ENCODE results near the gene PODXL. TPM values are rescaled to one million over a fixed set of nuclear protein-coding genes. Genes with fewer than 3 reads are reported as not detected.

Gene PODXL
- total RNA-seq, 4 donors from 2014 or later = 24.5 to 40.3 (median 31.3) TPM

GRCh38 chr7:131554880-131555516 lies 1.4 kb downstream of the PODXL start:
- Histone ChIP-seq H3K4me3 (peak overlapping the region; percentile 69 to 81 (median 73)), H3K27me3 (no peaks in the 10 kb centered on the region), H3K27ac (replicated peaks in 1 of 4) (peak overlapping the region in 3 of 4 donors; percentile 16 to 69 (median 47)), H3K9me3 (no peaks in the 10 kb centered on the region), H3K4me1 (peaks cover 29 to 37% (median 34%) of the 10 kb centered on the region in 4 donors), H3K36me3 (peaks cover 0 to 8% (median 0%) of the 10 kb centered on the region in 4 donors)
- intact Hi-C loops (cut with DNase I) = no loop called here
- DNase-seq (ENCODE audit: extremely low spot score) = no peak
- 63% methylated on average over 6 of the region's 12 CpGs for WGBS
- TF ChIP-seq EP300 (IDR thresholded peaks at IDR 0.05) = no peak
- no peak for TF ChIP-seq POLR2A (IDR thresholded peaks at IDR 0.05; ENCODE audit: low read depth)
- TF ChIP-seq, protein P1, sequence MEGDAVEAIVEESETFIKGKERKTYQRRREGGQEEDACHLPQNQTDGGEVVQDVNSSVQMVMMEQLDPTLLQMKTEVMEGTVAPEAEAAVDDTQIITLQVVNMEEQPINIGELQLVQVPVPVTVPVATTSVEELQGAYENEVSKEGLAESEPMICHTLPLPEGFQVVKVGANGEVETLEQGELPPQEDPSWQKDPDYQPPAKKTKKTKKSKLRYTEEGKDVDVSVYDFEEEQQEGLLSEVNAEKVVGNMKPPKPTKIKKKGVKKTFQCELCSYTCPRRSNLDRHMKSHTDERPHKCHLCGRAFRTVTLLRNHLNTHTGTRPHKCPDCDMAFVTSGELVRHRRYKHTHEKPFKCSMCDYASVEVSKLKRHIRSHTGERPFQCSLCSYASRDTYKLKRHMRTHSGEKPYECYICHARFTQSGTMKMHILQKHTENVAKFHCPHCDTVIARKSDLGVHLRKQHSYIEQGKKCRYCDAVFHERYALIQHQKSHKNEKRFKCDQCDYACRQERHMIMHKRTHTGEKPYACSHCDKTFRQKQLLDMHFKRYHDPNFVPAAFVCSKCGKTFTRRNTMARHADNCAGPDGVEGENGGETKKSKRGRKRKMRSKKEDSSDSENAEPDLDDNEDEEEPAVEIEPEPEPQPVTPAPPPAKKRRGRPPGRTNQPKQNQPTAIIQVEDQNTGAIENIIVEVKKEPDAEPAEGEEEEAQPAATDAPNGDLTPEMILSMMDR (IDR thresholded peaks at IDR 0.05) = no peak
- TF ChIP-seq POLR2AphosphoS5 (IDR thresholded peaks at IDR 0.05) = no peak

GRCh38 chr7:131553931-131554330 lies 2.5 kb downstream of the PODXL start:
- Histone ChIP-seq H3K27ac (replicated peaks in 1 of 4) (peak overlapping the region in 1 of 4 donors; percentile 69), H3K27me3 (no peaks in the 10 kb centered on the region), H3K36me3 (peaks cover 0 to 14% (median 0%) of the 10 kb centered on the region in 4 donors), H3K4me1 (peaks cover 29 to 37% (median 34%) of the 10 kb centered on the region in 4 donors), H3K4me3 (peak overlapping the region; percentile 69 to 81 (median 73)), H3K9me3 (no peaks in the 10 kb centered on the region)
- intact Hi-C loops (cut with DNase I) = no loop called here
- TF ChIP-seq, protein P1 (IDR thresholded peaks at IDR 0.05) = no peak
- no peak for TF ChIP-seq POLR2AphosphoS5 (IDR thresholded peaks at IDR 0.05)
- no peak for TF ChIP-seq POLR2A (IDR thresholded peaks at IDR 0.05; ENCODE audit: low read depth)
- no peak for TF ChIP-seq EP300 (IDR thresholded peaks at IDR 0.05)
- WGBS = 63% methylated on average over 4 of the region's 4 CpGs
- DNase-seq (ENCODE audit: extremely low spot score) = no peak

DNA sequence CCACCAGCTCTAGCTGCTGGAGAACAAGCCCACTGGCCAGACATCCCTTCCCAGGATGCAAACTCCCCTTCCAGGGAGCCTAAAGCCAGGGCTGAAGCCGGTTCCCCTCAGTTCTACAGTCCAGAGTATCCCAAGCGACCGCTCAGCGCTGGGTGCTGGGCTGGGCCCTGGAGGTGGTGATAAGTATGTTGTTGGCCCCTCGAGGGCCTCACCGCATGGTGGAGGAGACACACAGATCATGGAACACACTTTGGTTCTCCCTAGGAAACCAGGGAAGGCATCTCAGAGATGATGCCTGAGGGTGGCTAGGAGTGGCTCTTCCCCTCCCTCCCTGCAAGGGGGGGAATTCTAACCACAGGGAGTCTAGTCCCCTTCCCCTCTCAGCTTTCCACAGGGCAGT lies 4.4 kb downstream of the PODXL start:
- peak overlapping the region in 1 of 4 donors; percentile 18 for H3K27ac ChIP-seq (replicated peaks in 1 of 4)
- intact Hi-C loops (cut with DNase I) = no loop called here

DNA sequence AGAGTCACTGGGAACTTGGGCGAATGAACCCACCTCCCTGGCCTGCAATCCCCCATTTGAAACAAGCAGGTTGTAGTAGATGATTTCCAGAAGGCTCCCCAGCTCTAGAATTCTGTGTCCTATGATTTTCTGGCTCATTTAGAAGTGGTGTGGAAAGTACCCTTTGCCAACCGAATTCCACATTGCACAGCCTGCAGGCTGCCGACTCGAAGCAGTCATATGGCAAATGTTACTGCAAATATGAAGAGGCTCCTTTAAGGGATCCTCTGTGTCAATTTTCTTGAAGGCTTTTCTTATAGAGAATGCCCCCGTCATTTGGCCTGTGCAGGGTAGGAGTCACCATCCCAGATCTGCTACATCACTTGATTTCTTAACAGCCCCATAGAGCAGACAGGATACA lies 5.6 kb downstream of the PODXL start:
- Histone ChIP-seq H3K36me3 (peaks cover 0 to 17% (median 0%) of the 10 kb centered on the region in 4 donors), H3K27ac (replicated peaks in 1 of 4) (no peak overlapping the region), H3K4me1 (peaks cover 10 to 15% (median 13%) of the 10 kb centered on the region in 4 donors), H3K4me3 (no peak overlapping the region), H3K9me3 (no peaks in the 10 kb centered on the region), H3K27me3 (no peaks in the 10 kb centered on the region)
- no peak for DNase-seq (ENCODE audit: extremely low spot score)
- TF ChIP-seq, protein P1 (IDR thresholded peaks at IDR 0.05) = no peak
- no peak for TF ChIP-seq EP300 (IDR thresholded peaks at IDR 0.05)
- TF ChIP-seq POLR2A (IDR thresholded peaks at IDR 0.05; ENCODE audit: low read depth) = no peak
- no peak for TF ChIP-seq POLR2AphosphoS5 (IDR thresholded peaks at IDR 0.05)
- 91% methylated on average over 5 of the region's 5 CpGs for WGBS
- intact Hi-C loops (cut with DNase I) = no loop called here

More for the DNA sequence above, 4.4 kb downstream of the PODXL start:
- Histone ChIP-seq H3K36me3 (peaks cover 0 to 17% (median 0%) of the 10 kb centered on the region in 4 donors), H3K9me3 (no peaks in the 10 kb centered on the region), H3K4me1 (peaks cover 15 to 22% (median 17%) of the 10 kb centered on the region in 4 donors), H3K27me3 (no peaks in the 10 kb centered on the region), H3K4me3 (no peak overlapping the region)
- TF ChIP-seq POLR2A (IDR thresholded peaks at IDR 0.05; ENCODE audit: low read depth) = no peak
- no peak for TF ChIP-seq POLR2AphosphoS5 (IDR thresholded peaks at IDR 0.05)
- no peak for TF ChIP-seq EP300 (IDR thresholded peaks at IDR 0.05)
- TF ChIP-seq, protein P1 (IDR thresholded peaks at IDR 0.05) = no peak
- DNase-seq (ENCODE audit: extremely low spot score) = no peak
- WGBS = 100% methylated on average over 4 of the region's 6 CpGs

Data from esophagus muscularis mucosa (tissue), 4 donors.